H1 (cell line): ENCODE measurements around the gene CNIH1. TPM values are rescaled to one million over a fixed set of nuclear protein-coding genes. Genes with fewer than 3 reads are reported as not detected.

Experiments
- BCL11A ChIP-seq, 2 experiments: IDR thresholded peaks; one replicate each; pipeline ENCODE4 v1.6.1; 2011; ENCODE audit warnings: low read depth in 2 of 2, low read length in 2 of 2, mild to moderate bottlenecking in 2 of 2
- CTCF ChIP-seq, 3 experiments: IDR thresholded peaks; 1 replicate in 2 of 3; 2 replicates in 1 of 3; pipeline versions ENCODE4 v1.5.1 to v1.6.1; 2011; ENCODE audit warnings: low read length in 3 of 3, mild to moderate bottlenecking in 3 of 3, inconsistent platforms in 2 of 3, low read depth in 1 of 3, moderate library complexity in 1 of 3; ENCODE audit not compliant: insufficient read depth in 1 of 3; ENCODE audit errors: control extremely low read depth in 1 of 3
- RNF2 ChIP-seq: fragments of 200-900, 300-1000 bp; sonication (generic); IDR thresholded peaks from 2 replicates; pipeline ENCODE4 v1.7.1; 2016; ENCODE audit warnings: borderline replicate concordance, low read depth, mild to moderate bottlenecking, antibody characterized with exemption, low read length; ENCODE audit not compliant: poor library complexity, severe bottlenecking; ENCODE audit errors: missing control alignments
- SIX5 ChIP-seq: IDR thresholded peaks from 2 replicates; pipeline ENCODE4 v1.6.1; 2011; ENCODE audit warnings: mild to moderate bottlenecking, low read depth, low read length
- polyA plus RNA-seq, 7 experiments: library from polyadenylated mRNA; depleted of rRNA in 3 of 7; stranded (reverse) in 5 of 7; unstranded in 2 of 7; fragments of >200 nt in 5 of 7; fragments of 200-250 nt in 2 of 7; gene quantifications; 1 replicate in 5 of 7; 2 replicates in 1 of 7; 4 replicates in 1 of 7; pipeline versions ENCODE4 v1.2.1 to v1.2.3, GENCODE V29; 2011 to 2013; ENCODE audit warnings: missing spikeins in 2 of 7, mixed read lengths in 2 of 7
- total RNA-seq: library from RNA; stranded (reverse); fragmentation: NEBNext Ultra II Directional; extraction: Animal tissue kit (Norgen Biotek cat#: 25700); gene quantifications from 2 replicates; pipeline ENCODE4 v1.2.1, GENCODE V29; 2021

The CNIH1 gene
- total and polyA plus RNA-seq, 2 of the 8 experiments (the other 6 are each of a cell fraction or from before 2014, with no cell fraction given): 119 to 333 TPM

GRCh38 chr14:54490445-54491175 lies 49.4 kb upstream of the CNIH1 start (continued):
- TF ChIP-seq CTCF (IDR thresholded peaks at IDR 0.05; ENCODE audit: control extremely low read depth in 1 of 3, insufficient read depth in 1 of 3, low read depth in 1 of 3, low read length in 3 of 3): no peak
- no peak for TF ChIP-seq RNF2
- TF ChIP-seq SIX5: no peak
- TF ChIP-seq BCL11A (IDR thresholded peaks at IDR 0.05; ENCODE audit: low read depth in 2 of 2, low read length in 2 of 2): no peak
- TF ChIP-seq, all 59 proteins: peak for 0
